MV-4-11 (cell line): Measurements from ENCODE around the gene PACSIN2.
"Not testable (repeated sequence)": the region's sequence is repeated elsewhere in the genome, so short reads cannot be mapped to it uniquely, and the experiment has no call there.

Experiments
- DNase-seq: peaks from one replicate; lab custom pipeline; 2025; lab: John Stamatoyannopoulos, UW

PACSIN2 gene

DNA sequence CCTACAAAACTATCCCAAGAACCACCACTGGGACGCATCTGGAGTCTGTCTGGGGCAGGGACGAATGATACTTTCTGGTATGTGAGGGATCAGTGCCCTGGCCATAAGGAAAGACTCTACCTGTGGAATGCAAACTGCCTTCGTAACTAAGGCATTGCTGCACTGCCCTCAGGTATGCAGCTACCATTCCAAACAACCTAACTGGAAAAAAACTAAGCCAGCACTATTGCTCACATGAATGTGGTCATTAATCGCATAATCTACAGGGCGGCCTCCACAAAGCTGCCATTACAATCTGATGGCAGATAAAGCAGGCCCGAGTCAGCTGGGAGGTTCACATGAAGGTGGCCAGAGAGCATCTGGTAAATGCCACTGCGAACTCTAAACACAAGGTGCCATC, 3.9 kb downstream of the PACSIN2 start:
- no peak for DNase-seq

DNA sequence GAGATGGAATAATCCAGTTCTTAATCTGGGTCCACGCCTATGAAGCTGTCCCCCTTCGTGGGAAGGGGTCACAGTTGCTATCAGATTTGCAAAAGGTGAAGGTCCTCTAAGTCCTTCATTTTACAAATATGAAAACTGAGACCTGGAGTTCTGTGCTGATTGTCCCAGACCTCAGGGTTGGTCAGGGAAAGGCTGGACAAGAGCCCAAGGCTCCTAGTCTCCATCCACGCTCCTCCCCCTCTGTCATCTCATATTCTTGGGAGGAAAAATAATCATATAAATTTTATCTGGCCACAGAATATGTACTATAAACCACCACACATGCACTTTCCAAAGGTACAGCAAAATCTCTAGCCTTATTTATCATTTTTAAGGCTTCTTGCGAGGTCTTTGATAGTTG, 5.5 kb downstream of the PACSIN2 start:
- no peak for DNase-seq

DNA sequence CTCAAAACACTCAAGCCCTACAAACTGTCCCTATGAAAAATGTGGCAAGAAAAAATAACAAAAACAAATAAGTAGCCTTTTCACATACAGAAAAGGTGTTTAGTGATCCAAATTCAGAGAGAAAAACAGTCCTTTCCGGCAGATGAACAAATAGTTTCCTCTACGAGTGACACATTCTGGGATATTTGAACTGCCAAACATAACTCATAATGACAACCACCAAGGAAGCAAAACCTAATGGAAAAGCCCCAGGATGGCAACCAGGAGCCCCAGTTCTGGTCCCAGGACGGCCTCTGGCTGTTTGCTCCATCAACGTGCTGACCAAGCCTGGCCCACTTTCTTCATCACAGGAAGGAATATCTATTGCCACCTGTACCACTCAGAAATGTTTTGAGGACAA, 6.0 kb downstream of the PACSIN2 start:
- no peak for DNase-seq

DNA sequence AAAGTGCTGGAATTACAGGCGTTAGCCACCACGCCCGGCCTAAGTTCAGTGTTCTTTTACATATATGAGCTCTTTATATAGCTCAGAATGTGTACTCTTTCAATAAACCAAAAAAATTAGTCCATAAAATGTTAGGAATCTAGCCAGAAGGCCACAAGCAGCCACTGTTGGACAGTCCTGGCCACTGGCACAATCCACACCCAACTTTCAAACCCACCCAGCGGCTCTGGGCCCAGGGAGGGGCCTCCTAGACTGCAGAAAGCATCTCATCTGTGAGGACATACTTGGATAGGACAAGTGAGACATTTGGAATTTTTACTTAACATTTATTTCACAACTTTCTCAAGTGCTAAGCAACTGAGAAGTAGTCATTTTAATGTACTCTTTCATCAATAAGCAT, 6.4 kb downstream of the PACSIN2 start:
- no peak for DNase-seq

DNA sequence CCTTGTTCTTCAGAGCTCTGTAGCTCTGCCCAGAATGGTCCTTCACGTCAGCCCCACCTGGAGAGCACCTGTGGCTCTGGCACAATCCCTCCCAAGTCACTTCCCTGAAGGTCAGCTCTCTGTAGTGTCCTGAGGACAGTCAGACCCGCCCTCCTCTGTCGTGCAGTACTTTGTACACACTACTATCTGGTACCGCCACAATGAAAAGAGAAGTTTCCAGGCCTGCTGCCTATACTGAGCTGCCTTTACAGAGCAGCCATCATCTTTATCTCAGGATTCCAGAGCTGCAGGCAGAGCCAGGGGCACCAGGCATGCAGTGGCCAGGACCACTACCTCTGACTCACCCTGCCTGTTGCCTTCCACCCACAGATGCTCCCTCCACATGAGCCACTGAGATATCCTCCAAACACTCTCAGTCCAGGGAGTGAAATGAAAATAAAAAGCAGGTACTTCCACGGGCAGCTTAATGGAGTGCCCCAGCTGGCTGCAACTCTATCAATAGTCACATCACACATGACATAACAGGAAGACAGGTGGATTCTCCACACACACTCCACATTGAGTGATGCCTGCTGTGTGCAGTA, 7.3 kb downstream of the PACSIN2 start:
- DNase-seq = no peak

DNA sequence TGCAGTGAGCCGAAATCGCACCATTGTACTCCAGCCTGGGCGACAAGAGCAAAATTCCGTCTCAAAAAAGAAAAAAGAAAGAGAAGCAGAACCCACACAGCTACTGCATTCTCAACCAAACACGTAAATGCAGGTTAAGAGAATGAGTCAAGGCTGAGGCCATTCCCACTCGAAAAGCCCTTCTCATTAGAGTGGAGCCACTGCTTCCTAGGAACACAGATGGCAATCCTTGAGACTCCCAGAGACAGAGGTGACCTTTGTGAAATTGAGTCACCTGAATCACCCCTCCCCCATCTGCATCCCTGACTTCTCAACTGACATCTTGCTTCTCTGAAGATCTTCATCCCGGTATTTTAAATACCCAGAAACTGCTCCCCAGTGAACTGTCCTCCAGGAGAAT, 8.2 kb downstream of the PACSIN2 start:
- no peak for DNase-seq

DNA sequence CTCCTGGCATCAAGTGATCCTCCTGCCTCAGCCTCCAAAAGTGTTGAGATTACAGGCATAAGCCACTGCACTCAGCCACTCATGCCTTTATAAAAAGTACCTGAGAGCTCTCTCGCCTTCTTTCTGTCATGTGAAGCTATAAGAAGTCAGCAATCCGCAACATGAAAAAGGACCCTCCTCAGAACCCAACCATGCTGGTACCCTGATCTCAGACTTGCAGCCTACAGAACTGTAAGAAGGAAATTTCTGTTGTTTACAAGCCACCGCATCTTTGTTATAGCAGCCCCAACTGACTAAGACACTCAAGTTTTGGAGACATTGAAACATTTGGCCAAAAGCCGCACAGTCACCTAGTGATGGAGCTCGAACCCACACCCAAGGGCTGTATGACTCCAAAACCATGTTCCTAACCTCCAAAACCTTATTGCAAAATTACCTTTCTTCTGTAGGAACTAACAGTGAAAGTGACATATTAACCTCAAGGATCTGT, 8.9 kb downstream of the PACSIN2 start:
- no peak for DNase-seq

DNA sequence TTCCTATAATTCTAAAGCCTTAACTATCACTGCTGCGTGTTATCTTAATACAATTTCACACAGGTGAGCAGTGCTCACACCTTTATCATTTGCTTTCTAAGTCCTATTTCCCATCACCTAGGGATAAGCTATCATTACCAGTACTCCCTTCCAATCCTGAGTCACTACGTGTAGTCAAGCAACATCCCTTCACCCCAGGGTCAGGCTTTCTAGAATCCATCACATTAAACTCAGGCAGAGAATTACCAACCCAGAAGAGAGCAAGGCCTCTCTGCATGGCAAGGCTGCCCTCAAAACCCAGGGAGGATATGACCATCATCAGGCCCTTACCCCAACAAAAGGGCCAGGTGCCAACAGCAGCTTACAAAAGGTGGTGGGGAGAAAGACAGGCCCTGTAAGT, 9.8 kb downstream of the PACSIN2 start:
- no peak for DNase-seq

DNA sequence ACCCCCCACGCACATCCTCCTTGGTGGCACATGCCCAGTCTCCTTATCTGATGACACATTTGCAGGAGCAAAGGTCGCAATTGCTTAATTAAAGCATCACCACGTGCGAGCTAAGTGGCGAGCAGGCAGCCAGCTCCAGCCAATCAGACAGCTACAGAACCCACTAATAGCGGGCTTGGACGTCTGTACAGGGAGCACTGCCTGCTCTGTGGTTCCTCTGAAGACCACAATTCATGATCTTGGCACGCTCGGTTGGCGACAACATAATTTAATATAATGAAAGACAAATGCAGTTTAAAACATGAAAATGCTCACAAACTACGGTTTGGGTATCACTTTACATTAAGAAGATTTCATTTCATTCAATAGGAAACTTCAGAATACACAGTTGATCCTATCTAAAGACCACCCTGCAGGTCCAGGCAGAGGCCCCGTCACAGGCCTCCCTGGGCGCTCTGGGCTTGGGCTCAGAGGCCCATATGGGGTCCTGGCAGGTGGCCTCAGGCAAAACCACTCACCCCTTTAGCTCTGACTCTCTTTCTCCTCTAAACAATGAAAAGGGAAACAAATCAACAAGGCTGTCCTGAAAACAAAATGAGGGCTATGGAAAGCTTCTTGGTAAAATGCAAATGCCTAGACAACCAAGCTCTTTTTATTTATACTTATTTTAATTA, 10.4 kb downstream of the PACSIN2 start:
- peak; percentile 95 for DNase-seq

DNA sequence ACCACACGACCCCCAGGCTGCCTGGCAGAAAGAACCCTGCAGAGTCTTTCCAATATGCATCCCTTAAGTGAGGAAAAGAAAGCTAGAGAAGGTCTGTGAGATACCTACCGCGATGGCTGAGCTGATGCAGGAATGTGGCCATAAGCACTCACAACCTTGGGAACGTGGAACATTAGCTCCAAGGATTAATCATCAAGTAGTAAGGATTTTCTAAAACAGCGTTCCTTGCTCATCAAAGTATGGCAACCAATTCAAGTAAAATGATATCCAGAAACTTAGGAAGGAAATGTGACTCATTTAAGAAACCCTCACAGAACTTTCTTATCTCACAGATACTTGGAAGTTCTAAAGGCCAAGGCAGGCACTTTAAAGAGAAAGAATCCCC, 12.8 kb downstream of the PACSIN2 start:
- DNase-seq = no peak

DNA sequence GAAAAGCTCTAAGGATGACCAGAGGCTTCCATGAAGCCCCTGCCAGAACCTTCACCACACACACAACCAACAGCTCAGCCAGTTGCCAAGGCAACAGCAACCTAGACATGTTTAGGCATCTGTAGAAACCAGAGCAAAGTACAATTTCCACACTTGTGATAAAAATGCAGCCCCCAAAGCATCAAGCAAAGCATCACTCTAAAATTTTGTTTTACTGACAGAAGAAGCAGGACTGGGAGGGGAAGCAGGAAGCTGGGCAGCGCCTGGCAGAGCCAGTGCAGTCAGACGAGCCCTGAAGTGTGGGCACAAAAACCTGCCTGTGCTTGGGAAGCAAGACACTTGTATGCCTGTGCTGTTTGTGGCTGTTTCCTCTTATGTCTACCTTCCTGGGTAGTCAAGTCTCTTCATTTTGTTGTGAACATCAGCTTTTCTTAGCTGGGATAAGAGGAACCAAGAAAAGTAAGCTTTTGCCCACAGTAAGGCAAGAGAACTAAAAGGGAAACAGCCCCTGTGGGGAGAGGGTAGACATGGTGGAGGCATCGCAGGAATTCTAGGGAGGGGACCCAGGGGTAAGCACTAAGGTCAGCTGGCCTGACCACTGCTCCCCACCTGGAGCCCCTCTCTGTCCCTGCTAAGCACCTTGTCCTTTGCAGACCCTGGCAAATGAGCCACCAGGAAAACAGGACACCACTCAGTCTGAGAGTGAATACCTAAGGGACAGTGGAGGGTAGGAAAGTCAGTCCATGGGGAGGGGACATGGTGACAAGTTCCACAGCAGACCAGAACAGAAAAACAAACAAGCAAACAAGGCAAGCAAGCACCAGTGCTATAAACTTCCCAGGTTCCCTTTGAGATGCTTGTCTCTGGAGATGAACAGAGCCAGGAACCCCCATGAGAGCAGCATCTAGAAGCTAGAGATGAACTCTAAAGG, 13.4 kb downstream of the PACSIN2 start:
- DNase-seq = peak; percentile 90

DNA sequence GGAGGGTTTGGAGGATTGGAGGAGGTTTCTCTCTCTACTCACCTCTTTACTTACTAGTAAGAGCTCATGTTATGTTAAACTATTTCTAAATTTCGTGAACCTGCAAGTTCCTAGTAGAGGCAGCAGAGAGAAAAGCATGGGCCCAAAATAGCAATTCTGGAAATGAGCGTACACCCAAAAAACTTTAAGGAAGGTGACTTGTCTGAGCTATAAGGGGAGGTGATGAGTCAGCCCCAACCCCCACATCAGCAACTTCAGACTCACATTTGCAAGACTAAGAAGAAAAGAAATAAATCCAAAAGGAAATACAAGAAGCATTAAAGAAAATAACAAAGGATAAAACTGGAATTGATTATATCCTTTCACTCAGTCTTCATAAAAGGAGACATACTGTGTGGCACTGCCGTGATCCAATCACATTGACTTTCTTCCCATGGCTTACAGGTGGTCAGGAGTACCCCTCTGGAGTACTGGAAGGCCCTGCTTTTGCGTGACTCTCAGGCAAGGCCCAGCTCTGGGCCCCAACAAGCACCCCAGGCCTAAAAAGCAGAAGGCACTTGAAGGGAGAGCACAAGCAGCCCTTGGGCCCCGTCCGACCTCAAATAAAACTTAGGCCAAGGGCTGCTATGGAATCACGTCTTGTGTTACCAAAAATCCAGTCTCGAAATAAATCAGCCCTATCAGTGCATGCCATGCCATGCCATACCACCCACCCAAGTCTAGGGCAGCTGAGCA, 14.3 kb downstream of the PACSIN2 start:
- peak; percentile 58 for DNase-seq

DNA sequence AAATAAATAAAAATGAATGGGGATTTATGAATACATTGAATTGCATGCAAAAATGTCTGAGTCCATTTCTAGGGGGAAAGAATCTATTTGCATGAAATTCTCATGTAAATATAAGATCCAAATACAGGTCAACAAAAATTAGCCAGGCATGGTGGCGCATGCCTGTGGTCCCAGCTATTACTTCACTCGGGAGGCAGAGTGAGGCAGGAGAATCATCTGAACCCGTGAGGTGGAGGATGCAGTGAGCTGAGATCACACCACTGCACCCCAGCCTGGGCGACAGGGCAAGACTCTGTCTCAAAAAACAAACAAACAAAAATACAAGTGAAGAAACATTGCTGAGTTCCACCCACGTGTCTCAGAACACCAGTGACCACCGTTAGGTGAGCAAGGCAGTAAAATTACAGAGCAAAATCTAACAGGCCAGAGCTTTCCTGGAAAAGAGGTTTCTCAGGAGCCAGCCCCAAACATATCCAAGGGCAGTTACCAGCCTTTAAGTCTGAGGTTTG, 17.3 kb downstream of the PACSIN2 start:
- no peak for DNase-seq

DNA sequence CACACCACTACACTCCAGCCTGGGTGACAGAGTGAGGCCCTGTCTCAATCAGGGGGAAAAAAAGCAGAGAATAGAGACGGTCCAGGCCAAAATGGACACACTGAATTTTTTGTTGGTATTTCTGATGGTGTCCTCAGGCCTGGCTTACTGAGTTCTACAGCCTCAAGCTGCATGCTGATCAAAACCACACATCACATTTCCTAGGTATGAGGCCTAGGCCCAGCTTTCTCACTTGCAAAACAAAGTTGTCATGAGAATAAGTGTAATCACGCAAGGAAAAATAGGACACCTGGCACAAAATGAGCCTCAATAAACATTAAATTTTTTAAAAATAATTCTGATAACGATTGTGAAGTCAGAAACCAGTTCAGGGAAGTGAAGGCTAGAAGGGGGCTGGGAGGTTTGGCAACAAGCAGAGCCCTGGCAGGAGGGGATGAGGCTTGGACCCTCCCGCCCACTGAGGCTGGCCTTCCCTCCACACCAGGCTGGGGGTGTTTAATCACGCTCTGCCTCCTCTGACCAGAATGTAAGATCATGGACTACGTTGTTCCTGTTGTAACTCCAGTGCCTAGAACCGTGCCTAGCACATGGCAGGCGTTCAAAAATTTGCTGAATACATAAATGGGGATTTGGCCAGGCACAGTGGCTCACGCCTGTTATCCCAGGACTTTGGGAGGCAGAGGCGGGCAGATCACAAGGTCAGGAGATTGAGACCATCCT, 18.1 kb downstream of the PACSIN2 start:
- DNase-seq = peak; percentile 38

DNA sequence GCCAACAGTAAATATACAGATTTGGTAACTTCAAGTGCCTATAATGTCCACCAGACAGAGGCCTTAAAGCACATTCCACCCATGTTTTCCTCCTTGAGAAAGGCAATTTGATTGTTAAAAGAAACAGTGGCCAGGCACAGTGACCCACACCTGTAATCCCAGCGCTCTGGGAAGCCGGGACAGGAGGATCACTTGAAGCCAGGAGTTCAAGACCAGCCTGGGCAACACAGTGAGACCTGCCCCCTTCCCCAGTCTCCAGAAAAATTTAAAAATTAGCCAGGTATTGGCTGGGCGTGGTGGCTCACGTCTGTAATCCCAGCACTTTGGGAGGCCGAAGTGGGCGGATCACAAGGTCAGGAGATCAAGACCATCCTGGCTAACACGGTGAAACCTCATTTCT, 19.3 kb downstream of the PACSIN2 start:
- DNase-seq = not testable (repeated sequence)

DNA sequence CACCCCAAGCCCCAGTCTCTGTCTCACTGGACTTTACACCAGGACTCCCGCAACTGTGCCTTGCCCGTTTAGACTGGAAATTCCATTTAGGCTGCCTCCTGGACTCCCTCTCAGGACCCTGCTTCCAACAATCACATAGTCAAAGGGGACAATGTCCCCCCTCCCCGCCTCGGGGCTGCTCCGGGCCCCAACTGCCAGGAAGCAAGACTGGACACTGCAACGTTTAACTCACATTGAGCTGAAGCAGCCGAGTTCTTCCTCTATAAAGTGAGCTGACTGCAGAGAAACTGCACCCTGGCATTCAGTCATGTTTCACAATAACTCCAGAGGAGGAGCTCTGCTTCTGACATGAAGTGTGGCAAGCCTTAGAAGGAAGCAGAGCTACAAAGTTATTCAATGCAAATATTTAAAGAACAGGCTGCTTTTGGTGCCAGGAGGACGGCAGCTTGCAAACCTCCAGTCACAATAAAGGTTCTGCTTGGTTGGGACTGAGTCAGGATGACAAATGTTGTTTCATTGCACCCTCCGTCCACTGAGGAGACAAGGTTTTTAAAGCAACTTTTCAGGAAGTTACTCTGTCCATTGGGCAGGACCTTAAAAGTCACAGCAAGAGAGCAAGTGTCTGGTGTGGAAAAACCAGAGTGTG, 19.9 kb downstream of the PACSIN2 start:
- peak; percentile 96 for DNase-seq

DNA sequence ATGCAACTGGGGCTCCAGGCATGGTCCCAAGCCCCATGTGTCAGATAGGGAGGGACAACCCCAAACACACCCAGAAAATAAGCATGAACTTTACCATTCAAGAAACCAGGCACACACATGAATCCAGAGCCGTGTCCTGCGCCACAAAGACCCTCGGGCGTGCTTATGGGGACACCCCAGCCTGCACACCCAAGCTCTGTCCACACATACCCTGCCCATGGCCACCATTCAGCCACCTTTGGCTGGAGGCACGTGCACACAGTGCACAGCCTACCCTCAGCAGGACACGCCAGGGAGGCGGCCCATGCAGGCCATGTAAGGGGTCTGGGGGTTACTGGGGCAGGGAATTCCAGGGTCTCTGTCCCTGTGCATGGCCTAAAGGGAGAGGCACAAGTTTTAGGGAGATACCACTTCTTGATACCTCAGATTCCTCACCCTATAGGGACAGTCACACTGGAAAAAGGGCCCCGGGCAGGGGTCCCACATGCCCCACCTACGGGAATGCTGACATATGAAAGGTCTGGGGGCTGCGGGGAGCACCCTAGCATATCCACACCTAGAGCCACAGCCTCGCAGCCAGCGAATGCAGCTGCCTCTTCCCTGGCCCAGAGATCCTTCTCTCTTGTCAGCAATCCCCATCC, 20.6 kb downstream of the PACSIN2 start:
- no peak for DNase-seq

DNA sequence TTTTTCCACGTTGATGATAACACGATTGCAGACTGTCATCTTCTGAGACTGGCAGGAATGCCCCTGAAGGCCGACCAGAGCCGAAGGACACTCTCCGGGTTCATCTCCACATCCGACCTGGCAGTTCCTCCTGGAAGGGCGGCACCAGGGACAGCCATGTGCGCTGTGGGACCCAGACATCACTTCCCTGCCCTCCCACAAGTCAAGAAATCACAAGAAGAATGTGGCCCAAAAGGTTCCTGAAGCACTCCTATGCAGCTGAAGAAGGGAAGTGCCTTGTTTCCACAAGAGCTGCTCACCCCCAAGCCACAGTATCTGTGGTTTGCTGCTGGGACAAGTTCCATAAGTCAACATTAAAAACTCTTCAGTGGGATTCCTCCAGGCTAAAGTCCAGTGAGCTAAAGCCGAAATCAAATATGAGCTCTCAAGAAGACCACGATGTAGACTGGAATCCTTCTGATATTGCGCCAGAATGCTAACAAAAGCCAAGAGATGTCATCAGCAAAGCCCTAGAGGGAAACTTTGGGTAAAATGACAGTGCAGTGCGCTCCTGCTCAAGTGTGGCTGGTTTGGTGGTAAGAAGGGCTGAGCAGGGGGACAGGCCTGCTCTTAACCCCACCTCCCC, 21.2 kb downstream of the PACSIN2 start:
- peak; percentile 71 for DNase-seq

DNA sequence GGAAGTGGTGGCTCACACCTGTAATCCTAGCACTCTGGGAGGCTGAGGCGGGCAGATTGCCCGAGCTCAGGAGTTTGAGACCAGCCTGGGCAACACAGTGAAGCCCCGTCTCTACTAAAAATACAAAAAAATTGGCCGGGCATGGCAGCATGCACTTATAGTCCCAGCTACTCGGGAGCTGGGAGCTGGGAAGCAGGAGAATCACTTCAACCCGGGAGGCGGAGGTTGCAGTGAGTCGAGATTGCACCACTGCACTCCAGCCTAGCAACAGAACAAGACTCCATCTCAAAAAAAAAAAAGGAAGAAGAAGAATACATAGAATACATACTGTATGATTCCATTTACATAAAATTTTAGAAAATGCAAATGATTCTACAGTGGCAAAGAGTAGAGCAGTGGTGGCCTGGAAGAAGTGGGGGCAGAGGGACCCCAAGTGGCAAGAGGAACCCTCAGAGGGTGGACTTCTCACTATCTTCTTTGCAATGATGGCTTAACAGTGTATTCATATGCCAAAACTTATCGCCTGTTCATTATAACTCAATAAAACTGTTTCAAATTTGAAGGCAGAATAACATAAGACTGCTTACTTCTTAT, 22.0 kb downstream of the PACSIN2 start:
- DNase-seq = no peak
